GM21447 (cell line): ENCODE measurements around the gene CFLAR.
"Not testable (repeated sequence)": the region's sequence is repeated elsewhere in the genome, so short reads cannot be mapped to it uniquely, and the experiment has no call there.

ENCODE experiments used
- ATAC-seq: cut with Tn5 transposase; IDR thresholded peaks from one replicate; pipeline ENCODE4 v1.9.1; 2021; ENCODE audit not compliant: unreplicated experiment

CFLAR gene

GRCh38 chr2:201144101-201145051, 28.4 kb downstream of the CFLAR start:
- no peak for ATAC-seq

GRCh38 chr2:201148434-201148990, 32.5 kb downstream of the CFLAR start:
- no peak for ATAC-seq

GRCh38 chr2:201149064-201149820, 33.3 kb downstream of the CFLAR start:
- no peak for ATAC-seq

- not testable (repeated sequence) for ATAC-seq
These were observed 33.8 kb downstream of the CFLAR start for GRCh38 chr2:201149821-201150165.

- no peak for ATAC-seq
These were observed 34.6 kb downstream of the CFLAR start for GRCh38 chr2:201150454-201151020.

GRCh38 chr2:201151127-201151981, 35.4 kb downstream of the CFLAR start:
- peak; percentile 81 for ATAC-seq

GRCh38 chr2:201152517-201152916, 36.6 kb downstream of the CFLAR start:
- ATAC-seq, result no peak

GRCh38 chr2:201152999-201153815, 37.2 kb downstream of the CFLAR start:
- ATAC-seq, result no peak

GRCh38 chr2:201154615-201155399, 38.8 kb downstream of the CFLAR start:
- no peak for ATAC-seq

- ATAC-seq, result no peak
These were observed 40.1 kb downstream of the CFLAR start for GRCh38 chr2:201156036-201156435.

GRCh38 chr2:201156640-201157039, 40.7 kb downstream of the CFLAR start:
- no peak for ATAC-seq

- ATAC-seq, result peak; percentile 6
These were observed 41.7 kb downstream of the CFLAR start for GRCh38 chr2:201157694-201158093.

GRCh38 chr2:201158111-201158929, 42.4 kb downstream of the CFLAR start:
- peak; percentile 98 for ATAC-seq

- no peak for ATAC-seq
These were observed 48.2 kb downstream of the CFLAR start for GRCh38 chr2:201164166-201164565.

- no peak for ATAC-seq
These were observed 51.6 kb downstream of the CFLAR start for GRCh38 chr2:201167546-201167945.

GRCh38 chr2:201168496-201168895, 52.5 kb downstream of the CFLAR start:
- not testable (repeated sequence) for ATAC-seq

- no peak for ATAC-seq
These were observed 55.4 kb downstream of the CFLAR start for GRCh38 chr2:201171259-201171814.

- no peak for ATAC-seq
These were observed 56.3 kb downstream of the CFLAR start for GRCh38 chr2:201172279-201172678.
